Measurements from ENCODE around the gene WASHC2C. TPM values are rescaled to one million over a fixed set of nuclear protein-coding genes. Genes with fewer than 3 reads are reported as not detected.
"Not testable (repeated sequence)": the region's sequence is repeated elsewhere in the genome, so short reads cannot be mapped to it uniquely, and the experiment has no call there.

WASHC2C gene
- total RNA-seq, 2 experiments from 2014 or later = 23.4 to 24.2 TPM

GRCh38 chr10:45787212-45787741 lies 60.2 kb downstream of the WASHC2C start:
- POLR2A ChIA-PET; CTCF ChIA-PET; DNase-seq; H3K4me3 Mint-ChIP-seq; H3K9me3 Mint-ChIP-seq; H3K27ac Mint-ChIP-seq; H3K27me3 Mint-ChIP-seq; intact Hi-C loops (cut with micrococcal nuclease); H3K4me1 Mint-ChIP-seq (ENCODE audit: low read depth): not testable (repeated sequence)
- H3K36me3 Mint-ChIP-seq = peaks cover 19% of the 10 kb centered on the region

GRCh38 chr10:45789991-45790390 lies 62.9 kb downstream of the WASHC2C start:
- POLR2A ChIA-PET; intact Hi-C loops (cut with micrococcal nuclease): not testable (repeated sequence)
- peaks cover 23% of the 10 kb centered on the region for H3K36me3 Mint-ChIP-seq

GRCh38 chr10:45790694-45791426 lies 63.8 kb downstream of the WASHC2C start:
- H3K27ac Mint-ChIP-seq; H3K4me1 Mint-ChIP-seq (ENCODE audit: low read depth); CTCF ChIA-PET; DNase-seq; H3K9me3 Mint-ChIP-seq; H3K27me3 Mint-ChIP-seq; intact Hi-C loops (cut with micrococcal nuclease); H3K4me3 Mint-ChIP-seq; POLR2A ChIA-PET: not testable (repeated sequence)
- peaks cover 25% of the 10 kb centered on the region for H3K36me3 Mint-ChIP-seq

More at GRCh38 chr10:45789991-45790390, 62.9 kb downstream of the WASHC2C start:
- H3K27ac Mint-ChIP-seq; H3K4me3 Mint-ChIP-seq; DNase-seq; CTCF ChIA-PET; H3K27me3 Mint-ChIP-seq; H3K4me1 Mint-ChIP-seq (ENCODE audit: low read depth); H3K9me3 Mint-ChIP-seq: not testable (repeated sequence)

- H3K9me3 Mint-ChIP-seq; H3K27me3 Mint-ChIP-seq; CTCF ChIA-PET; H3K4me3 Mint-ChIP-seq; intact Hi-C loops (cut with micrococcal nuclease); H3K4me1 Mint-ChIP-seq (ENCODE audit: low read depth); H3K27ac Mint-ChIP-seq; POLR2A ChIA-PET; DNase-seq: not testable (repeated sequence)
- peaks cover 15% of the 10 kb centered on the region for H3K36me3 Mint-ChIP-seq
These were observed 67.7 kb downstream of the WASHC2C start for GRCh38 chr10:45794761-45795160.

GRCh38 chr10:45803060-45804010 lies 76.3 kb downstream of the WASHC2C start:
- H3K9me3 Mint-ChIP-seq; H3K4me3 Mint-ChIP-seq; CTCF ChIA-PET; H3K27me3 Mint-ChIP-seq; POLR2A ChIA-PET; DNase-seq; H3K27ac Mint-ChIP-seq; H3K36me3 Mint-ChIP-seq; H3K4me1 Mint-ChIP-seq (ENCODE audit: low read depth); intact Hi-C loops (cut with micrococcal nuclease): not testable (repeated sequence)

- H3K27ac Mint-ChIP-seq; H3K36me3 Mint-ChIP-seq; H3K4me1 Mint-ChIP-seq (ENCODE audit: low read depth); intact Hi-C loops (cut with micrococcal nuclease); H3K4me3 Mint-ChIP-seq; H3K27me3 Mint-ChIP-seq; CTCF ChIA-PET; POLR2A ChIA-PET; DNase-seq; H3K9me3 Mint-ChIP-seq: not testable (repeated sequence)
These were observed 77.9 kb downstream of the WASHC2C start for GRCh38 chr10:45804996-45805395.

- ChIA-PET CTCF (no interaction called here), POLR2A (no interaction called here)
- Mint-ChIP-seq H3K27me3 (no peaks in the 10 kb centered on the region), H3K4me3 (no peak overlapping the region), H3K4me1 (ENCODE audit: low read depth) (no peaks in the 10 kb centered on the region), H3K36me3 (no peaks in the 10 kb centered on the region), H3K9me3 (no peaks in the 10 kb centered on the region), H3K27ac (no peak overlapping the region)
- intact Hi-C loops (cut with micrococcal nuclease) = no loop called here
- no peak for DNase-seq
These were observed 82.8 kb downstream of the WASHC2C start for GRCh38 chr10:45809837-45810236.

GRCh38 chr10:45811075-45811474 lies 84.0 kb downstream of the WASHC2C start:
- ChIA-PET POLR2A (no interaction called here), CTCF (interaction anchor here (0.6 kb wide), 1 partner anchor 444 kb away, joined by 5 read pairs; no protein-coding TSS in a partner anchor)
- Mint-ChIP-seq H3K27me3 (no peaks in the 10 kb centered on the region), H3K4me1 (ENCODE audit: low read depth) (no peaks in the 10 kb centered on the region), H3K9me3 (no peaks in the 10 kb centered on the region), H3K36me3 (no peaks in the 10 kb centered on the region), H3K4me3 (no peak overlapping the region), H3K27ac (no peak overlapping the region)
- DNase-seq = no peak
- intact Hi-C loops (cut with micrococcal nuclease) = no loop called here

GRCh38 chr10:45812959-45813358 lies 85.9 kb downstream of the WASHC2C start:
- H3K9me3 Mint-ChIP-seq; intact Hi-C loops (cut with micrococcal nuclease); CTCF ChIA-PET; POLR2A ChIA-PET; H3K36me3 Mint-ChIP-seq; DNase-seq; H3K27me3 Mint-ChIP-seq; H3K4me3 Mint-ChIP-seq; H3K27ac Mint-ChIP-seq; H3K4me1 Mint-ChIP-seq (ENCODE audit: low read depth): not testable (repeated sequence)

- DNase-seq, CTCF ChIA-PET: not testable (repeated sequence)
These were observed 87.1 kb downstream of the WASHC2C start for GRCh38 chr10:45814146-45814545.

GRCh38 chr10:45817130-45817859 lies 90.2 kb downstream of the WASHC2C start:
- H3K9me3 Mint-ChIP-seq = no peaks in the 10 kb centered on the region
- H3K27me3 Mint-ChIP-seq = no peaks in the 10 kb centered on the region
- no peak overlapping the region for H3K27ac Mint-ChIP-seq
- H3K4me1 Mint-ChIP-seq (ENCODE audit: low read depth) = no peaks in the 10 kb centered on the region
- intact Hi-C loops (cut with micrococcal nuclease) = no loop called here
- no peak overlapping the region for H3K4me3 Mint-ChIP-seq
- POLR2A ChIA-PET = no interaction called here
- H3K36me3 Mint-ChIP-seq = no peaks in the 10 kb centered on the region
- CTCF ChIA-PET = no interaction called here
- DNase-seq = no peak

More at GRCh38 chr10:45814146-45814545, 87.1 kb downstream of the WASHC2C start:
- POLR2A ChIA-PET; H3K27ac Mint-ChIP-seq; H3K4me1 Mint-ChIP-seq (ENCODE audit: low read depth); H3K36me3 Mint-ChIP-seq; H3K4me3 Mint-ChIP-seq; H3K27me3 Mint-ChIP-seq; H3K9me3 Mint-ChIP-seq; intact Hi-C loops (cut with micrococcal nuclease): not testable (repeated sequence)

- DNase-seq = no peak
- intact Hi-C loops (cut with micrococcal nuclease) = no loop called here
- Mint-ChIP-seq H3K27ac (no peak overlapping the region), H3K36me3 (no peaks in the 10 kb centered on the region), H3K4me1 (ENCODE audit: low read depth) (no peaks in the 10 kb centered on the region), H3K4me3 (no peak overlapping the region), H3K9me3 (no peaks in the 10 kb centered on the region), H3K27me3 (no peaks in the 10 kb centered on the region)
- ChIA-PET POLR2A (no interaction called here), CTCF (no interaction called here)
These were observed 90.8 kb downstream of the WASHC2C start for GRCh38 chr10:45817912-45818311.
